ENCODE results near the gene HERC2.

HERC2 gene

GRCh38 chr15:28281876-28282275 lies 40.1 kb downstream of the HERC2 start:
- no peaks in the 10 kb centered on the region for H3K27me3 ChIP-seq (ENCODE audit: control insufficient read depth in 2 of 2, insufficient read depth in 2 of 2, low read length in 2 of 2)
- H3K27ac ChIP-seq (ENCODE audit: low read depth in 2 of 2, low read length in 2 of 2): no peak overlapping the region
- H3K36me3 ChIP-seq (ENCODE audit: control insufficient read depth in 2 of 2, insufficient read depth in 2 of 2, low read length in 2 of 2): peaks cover 15 to 23% of the 10 kb centered on the region in 2 donors
- H3K4me1 ChIP-seq (ENCODE audit: control insufficient read depth in 2 of 2, insufficient read depth in 2 of 2, low read length in 2 of 2): no peaks in the 10 kb centered on the region
- no peak overlapping the region for H3K4me3 ChIP-seq (ENCODE audit: low read length in 2 of 2)
- H3K9ac ChIP-seq (ENCODE audit: low read depth in 1 of 2, low read length in 2 of 2): no peak overlapping the region
- no peaks in the 10 kb centered on the region for H3K9me3 ChIP-seq (ENCODE audit: control insufficient read depth in 2 of 2, low read length in 2 of 2)

GRCh38 chr15:28274635-28275034 lies 47.3 kb downstream of the HERC2 start:
- Histone ChIP-seq H3K4me1 (ENCODE audit: control insufficient read depth in 2 of 2, insufficient read depth in 2 of 2, low read length in 2 of 2) (no peaks in the 10 kb centered on the region), H3K36me3 (ENCODE audit: control insufficient read depth in 2 of 2, insufficient read depth in 2 of 2, low read length in 2 of 2) (peaks cover 37 to 46% of the 10 kb centered on the region in 2 donors)

DNA sequence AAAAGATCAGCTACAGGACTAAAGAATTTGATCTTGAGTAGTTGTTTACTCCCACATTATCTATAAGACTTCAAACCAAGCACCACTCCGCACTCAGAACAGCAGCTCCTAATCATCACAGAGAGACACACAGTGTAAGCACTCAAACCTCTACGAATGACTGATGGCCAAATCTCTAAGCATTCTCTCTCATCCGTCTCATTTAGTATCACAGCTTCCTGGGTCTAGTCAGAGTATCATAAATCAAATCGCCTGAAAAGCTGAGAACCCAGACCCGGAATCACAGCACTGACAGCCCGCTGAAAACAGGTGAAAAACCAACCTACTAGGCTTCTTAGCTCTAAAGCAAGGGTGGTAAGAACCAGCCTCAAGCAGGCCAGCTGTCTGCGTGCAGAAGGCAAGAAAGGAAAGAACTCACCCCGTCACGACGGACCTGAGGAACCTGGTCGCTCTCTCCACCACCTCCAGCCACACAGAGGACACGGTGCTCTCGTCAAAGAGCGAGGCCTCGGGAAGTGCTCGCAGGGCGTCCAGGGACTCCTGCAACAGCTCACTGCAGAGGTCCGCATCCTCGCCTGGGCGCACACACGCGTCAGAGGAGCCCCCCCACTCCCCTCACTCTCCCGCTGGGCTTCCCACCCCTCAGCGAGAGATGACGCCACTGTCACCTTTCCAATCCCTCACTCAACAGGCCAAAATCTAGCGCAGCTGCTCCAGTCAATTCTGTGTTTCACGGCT lies 47.9 kb downstream of the HERC2 start:
- no peaks in the 10 kb centered on the region for H3K27me3 ChIP-seq (ENCODE audit: control insufficient read depth in 2 of 2, insufficient read depth in 2 of 2, low read length in 2 of 2)
- no peaks in the 10 kb centered on the region for H3K4me1 ChIP-seq (ENCODE audit: control insufficient read depth in 2 of 2, insufficient read depth in 2 of 2, low read length in 2 of 2)
- no peaks in the 10 kb centered on the region for H3K9me3 ChIP-seq (ENCODE audit: control insufficient read depth in 2 of 2, low read length in 2 of 2)
- peaks cover 39 to 46% of the 10 kb centered on the region in 2 donors for H3K36me3 ChIP-seq (ENCODE audit: control insufficient read depth in 2 of 2, insufficient read depth in 2 of 2, low read length in 2 of 2)
- no peak overlapping the region for H3K27ac ChIP-seq (ENCODE audit: low read depth in 2 of 2, low read length in 2 of 2)
- H3K9ac ChIP-seq (ENCODE audit: low read depth in 1 of 2, low read length in 2 of 2): no peak overlapping the region
- H3K4me3 ChIP-seq (ENCODE audit: low read length in 2 of 2): no peak overlapping the region

More at GRCh38 chr15:28274635-28275034, 47.3 kb downstream of the HERC2 start:
- no peaks in the 10 kb centered on the region for H3K27me3 ChIP-seq (ENCODE audit: control insufficient read depth in 2 of 2, insufficient read depth in 2 of 2, low read length in 2 of 2)
- H3K4me3 ChIP-seq (ENCODE audit: low read length in 2 of 2): no peak overlapping the region
- H3K27ac ChIP-seq (ENCODE audit: low read depth in 2 of 2, low read length in 2 of 2): no peak overlapping the region
- H3K9ac ChIP-seq (ENCODE audit: low read depth in 1 of 2, low read length in 2 of 2): no peak overlapping the region
- H3K9me3 ChIP-seq (ENCODE audit: control insufficient read depth in 2 of 2, low read length in 2 of 2): no peaks in the 10 kb centered on the region

GRCh38 chr15:28273468-28273867 lies 48.5 kb downstream of the HERC2 start:
- Histone ChIP-seq H3K27ac (ENCODE audit: low read depth in 2 of 2, low read length in 2 of 2) (no peak overlapping the region), H3K4me3 (ENCODE audit: low read length in 2 of 2) (no peak overlapping the region), H3K9ac (ENCODE audit: low read depth in 1 of 2, low read length in 2 of 2) (no peak overlapping the region), H3K27me3 (ENCODE audit: control insufficient read depth in 2 of 2, insufficient read depth in 2 of 2, low read length in 2 of 2) (no peaks in the 10 kb centered on the region), H3K36me3 (ENCODE audit: control insufficient read depth in 2 of 2, insufficient read depth in 2 of 2, low read length in 2 of 2) (peaks cover 44 to 52% of the 10 kb centered on the region in 2 donors), H3K4me1 (ENCODE audit: control insufficient read depth in 2 of 2, insufficient read depth in 2 of 2, low read length in 2 of 2) (no peaks in the 10 kb centered on the region), H3K9me3 (ENCODE audit: control insufficient read depth in 2 of 2, low read length in 2 of 2) (no peaks in the 10 kb centered on the region)

- H3K9me3 ChIP-seq (ENCODE audit: control insufficient read depth in 2 of 2, low read length in 2 of 2): no peaks in the 10 kb centered on the region
- no peak overlapping the region for H3K4me3 ChIP-seq (ENCODE audit: low read length in 2 of 2)
- H3K27me3 ChIP-seq (ENCODE audit: control insufficient read depth in 2 of 2, insufficient read depth in 2 of 2, low read length in 2 of 2): no peaks in the 10 kb centered on the region
- peaks cover 53 to 61% of the 10 kb centered on the region in 2 donors for H3K36me3 ChIP-seq (ENCODE audit: control insufficient read depth in 2 of 2, insufficient read depth in 2 of 2, low read length in 2 of 2)
- H3K9ac ChIP-seq (ENCODE audit: low read depth in 1 of 2, low read length in 2 of 2): no peak overlapping the region
- no peaks in the 10 kb centered on the region for H3K4me1 ChIP-seq (ENCODE audit: control insufficient read depth in 2 of 2, insufficient read depth in 2 of 2, low read length in 2 of 2)
- no peak overlapping the region for H3K27ac ChIP-seq (ENCODE audit: low read depth in 2 of 2, low read length in 2 of 2)
Measured at GRCh38 chr15:28272587-28272986, 49.4 kb downstream of the HERC2 start.

DNA sequence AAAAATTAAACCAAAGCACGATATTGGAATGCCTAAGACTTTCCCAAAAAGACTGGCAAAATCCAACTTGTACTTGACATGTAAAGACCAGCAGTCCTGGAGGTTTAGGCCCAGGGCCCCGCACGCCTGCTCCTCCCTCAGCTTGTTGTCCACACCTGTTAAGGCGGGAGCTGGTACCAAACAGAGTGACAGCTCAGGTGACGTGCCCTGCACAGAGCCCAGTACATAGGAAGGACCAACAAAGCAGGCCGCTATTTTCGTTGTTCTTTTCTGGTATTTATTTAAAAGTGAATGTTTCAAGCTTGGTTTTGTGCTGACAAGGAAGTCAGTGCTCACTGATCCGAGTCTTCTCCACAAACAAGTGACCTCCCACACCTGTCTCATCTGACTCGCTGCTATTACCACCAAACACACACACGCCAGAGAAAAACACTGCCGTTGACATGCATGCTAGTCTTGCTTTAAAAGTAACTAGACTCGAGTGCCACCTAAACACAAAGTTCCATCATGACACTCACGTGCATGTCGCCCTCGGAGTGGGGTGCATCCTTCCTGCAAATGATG lies 50.2 kb downstream of the HERC2 start:
- Histone ChIP-seq H3K27me3 (ENCODE audit: control insufficient read depth in 2 of 2, insufficient read depth in 2 of 2, low read length in 2 of 2) (no peaks in the 10 kb centered on the region), H3K36me3 (ENCODE audit: control insufficient read depth in 2 of 2, insufficient read depth in 2 of 2, low read length in 2 of 2) (peaks cover 61 to 64% of the 10 kb centered on the region in 2 donors), H3K4me1 (ENCODE audit: control insufficient read depth in 2 of 2, insufficient read depth in 2 of 2, low read length in 2 of 2) (no peaks in the 10 kb centered on the region), H3K9ac (ENCODE audit: low read depth in 1 of 2, low read length in 2 of 2) (no peak overlapping the region), H3K4me3 (ENCODE audit: low read length in 2 of 2) (no peak overlapping the region), H3K9me3 (ENCODE audit: control insufficient read depth in 2 of 2, low read length in 2 of 2) (no peaks in the 10 kb centered on the region), H3K27ac (ENCODE audit: low read depth in 2 of 2, low read length in 2 of 2) (no peak overlapping the region)

GRCh38 chr15:28269097-28269496 lies 52.9 kb downstream of the HERC2 start:
- no peak overlapping the region for H3K9ac ChIP-seq (ENCODE audit: low read depth in 1 of 2, low read length in 2 of 2)
- H3K36me3 ChIP-seq (ENCODE audit: control insufficient read depth in 2 of 2, insufficient read depth in 2 of 2, low read length in 2 of 2): peaks cover 67 to 71% of the 10 kb centered on the region in 2 donors
- no peaks in the 10 kb centered on the region for H3K9me3 ChIP-seq (ENCODE audit: control insufficient read depth in 2 of 2, low read length in 2 of 2)
- H3K27ac ChIP-seq (ENCODE audit: low read depth in 2 of 2, low read length in 2 of 2): no peak overlapping the region
- no peaks in the 10 kb centered on the region for H3K4me1 ChIP-seq (ENCODE audit: control insufficient read depth in 2 of 2, insufficient read depth in 2 of 2, low read length in 2 of 2)
- H3K27me3 ChIP-seq (ENCODE audit: control insufficient read depth in 2 of 2, insufficient read depth in 2 of 2, low read length in 2 of 2): no peaks in the 10 kb centered on the region
- no peak overlapping the region for H3K4me3 ChIP-seq (ENCODE audit: low read length in 2 of 2)

GRCh38 chr15:28267727-28268126 lies 54.3 kb downstream of the HERC2 start:
- H3K9ac ChIP-seq (ENCODE audit: low read depth in 1 of 2, low read length in 2 of 2): no peak overlapping the region
- no peaks in the 10 kb centered on the region for H3K27me3 ChIP-seq (ENCODE audit: control insufficient read depth in 2 of 2, insufficient read depth in 2 of 2, low read length in 2 of 2)
- H3K36me3 ChIP-seq (ENCODE audit: control insufficient read depth in 2 of 2, insufficient read depth in 2 of 2, low read length in 2 of 2): peaks cover 67 to 72% of the 10 kb centered on the region in 2 donors
- no peaks in the 10 kb centered on the region for H3K4me1 ChIP-seq (ENCODE audit: control insufficient read depth in 2 of 2, insufficient read depth in 2 of 2, low read length in 2 of 2)
- no peaks in the 10 kb centered on the region for H3K9me3 ChIP-seq (ENCODE audit: control insufficient read depth in 2 of 2, low read length in 2 of 2)
- no peak overlapping the region for H3K4me3 ChIP-seq (ENCODE audit: low read length in 2 of 2)
- no peak overlapping the region for H3K27ac ChIP-seq (ENCODE audit: low read depth in 2 of 2, low read length in 2 of 2)

GRCh38 chr15:28265334-28266019 lies 56.5 kb downstream of the HERC2 start:
- H3K4me1 ChIP-seq (ENCODE audit: control insufficient read depth in 2 of 2, insufficient read depth in 2 of 2, low read length in 2 of 2): no peaks in the 10 kb centered on the region
- no peak overlapping the region for H3K27ac ChIP-seq (ENCODE audit: low read depth in 2 of 2, low read length in 2 of 2)
- H3K9ac ChIP-seq (ENCODE audit: low read depth in 1 of 2, low read length in 2 of 2): no peak overlapping the region
- peaks cover 64 to 72% of the 10 kb centered on the region in 2 donors for H3K36me3 ChIP-seq (ENCODE audit: control insufficient read depth in 2 of 2, insufficient read depth in 2 of 2, low read length in 2 of 2)
- no peaks in the 10 kb centered on the region for H3K9me3 ChIP-seq (ENCODE audit: control insufficient read depth in 2 of 2, low read length in 2 of 2)
- H3K4me3 ChIP-seq (ENCODE audit: low read length in 2 of 2): no peak overlapping the region
- H3K27me3 ChIP-seq (ENCODE audit: control insufficient read depth in 2 of 2, insufficient read depth in 2 of 2, low read length in 2 of 2): no peaks in the 10 kb centered on the region

DNA sequence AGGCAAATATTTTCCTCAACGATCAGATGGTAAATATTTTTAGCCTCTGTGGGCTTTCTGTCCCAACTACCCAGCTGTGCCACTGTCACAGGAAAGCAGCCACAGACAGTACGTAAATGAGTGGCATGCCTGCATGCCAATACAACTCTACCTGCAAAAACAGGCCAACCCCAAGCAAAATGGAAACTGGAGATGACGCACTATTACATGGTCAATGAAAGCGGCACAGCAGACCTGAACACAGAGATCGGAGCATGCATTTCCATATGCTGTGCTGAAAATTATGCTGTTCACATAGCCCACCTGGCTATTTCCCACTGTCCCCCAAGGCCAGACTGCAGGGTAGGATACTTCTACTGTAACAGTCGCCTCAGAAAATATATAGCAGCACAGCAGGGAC lies 57.8 kb downstream of the HERC2 start:
- H3K36me3 ChIP-seq (ENCODE audit: control insufficient read depth in 2 of 2, insufficient read depth in 2 of 2, low read length in 2 of 2): peaks cover 65 to 68% of the 10 kb centered on the region in 2 donors
- no peak overlapping the region for H3K27ac ChIP-seq (ENCODE audit: low read depth in 2 of 2, low read length in 2 of 2)
- H3K4me3 ChIP-seq (ENCODE audit: low read length in 2 of 2): no peak overlapping the region
- H3K9ac ChIP-seq (ENCODE audit: low read depth in 1 of 2, low read length in 2 of 2): no peak overlapping the region
- no peaks in the 10 kb centered on the region for H3K9me3 ChIP-seq (ENCODE audit: control insufficient read depth in 2 of 2, low read length in 2 of 2)
- no peaks in the 10 kb centered on the region for H3K4me1 ChIP-seq (ENCODE audit: control insufficient read depth in 2 of 2, insufficient read depth in 2 of 2, low read length in 2 of 2)
- H3K27me3 ChIP-seq (ENCODE audit: control insufficient read depth in 2 of 2, insufficient read depth in 2 of 2, low read length in 2 of 2): no peaks in the 10 kb centered on the region

All from mucosa of rectum (tissue), 2 donors.